WERI-Rb-1 (cell line): Measurements from ENCODE around the gene AHRR.

ENCODE experiments used
- DNase-seq: peaks from one replicate; pipeline ENCODE4 v3.0.0-alpha.2; 2020
- H3K27ac ChIP-seq: fragments of 250-450 bp; sonication (Bioruptor Pico); 2 replicates; pipeline ENCODE4 v1.5.1; 2020; ENCODE audit warnings: mild to moderate bottlenecking, moderate library complexity
- H3K27me3 ChIP-seq: fragments of 250-450 bp; sonication (Bioruptor Pico); 2 replicates; pipeline ENCODE4 v1.5.1; 2021; ENCODE audit warnings: mild to moderate bottlenecking, low read depth, moderate library complexity; ENCODE audit not compliant: insufficient read depth, severe bottlenecking
- H3K36me3 ChIP-seq: fragments of 250-450 bp; sonication (Bioruptor Pico); 2 replicates; pipeline ENCODE4 v1.5.1; 2020; ENCODE audit warnings: mild to moderate bottlenecking, moderate library complexity
- H3K4me3 ChIP-seq: 2 replicates; pipeline ENCODE4 v1.5.1; 2011; ENCODE audit warnings: low read depth, mild to moderate bottlenecking, control low read depth, low read length
- H3K9me3 ChIP-seq: fragments of 250-450 bp; sonication (Bioruptor Pico); 2 replicates; pipeline ENCODE4 v1.5.1; 2021; ENCODE audit warnings: mild to moderate bottlenecking, moderate library complexity; ENCODE audit not compliant: severe bottlenecking
- TF ChIP-seq, protein P1 (sequence below): IDR thresholded peaks from 2 replicates; pipeline ENCODE4 v1.5.1; 2011; ENCODE audit warnings: low read depth, mild to moderate bottlenecking, control low read depth, inconsistent platforms, low read length

The AHRR gene

DNA sequence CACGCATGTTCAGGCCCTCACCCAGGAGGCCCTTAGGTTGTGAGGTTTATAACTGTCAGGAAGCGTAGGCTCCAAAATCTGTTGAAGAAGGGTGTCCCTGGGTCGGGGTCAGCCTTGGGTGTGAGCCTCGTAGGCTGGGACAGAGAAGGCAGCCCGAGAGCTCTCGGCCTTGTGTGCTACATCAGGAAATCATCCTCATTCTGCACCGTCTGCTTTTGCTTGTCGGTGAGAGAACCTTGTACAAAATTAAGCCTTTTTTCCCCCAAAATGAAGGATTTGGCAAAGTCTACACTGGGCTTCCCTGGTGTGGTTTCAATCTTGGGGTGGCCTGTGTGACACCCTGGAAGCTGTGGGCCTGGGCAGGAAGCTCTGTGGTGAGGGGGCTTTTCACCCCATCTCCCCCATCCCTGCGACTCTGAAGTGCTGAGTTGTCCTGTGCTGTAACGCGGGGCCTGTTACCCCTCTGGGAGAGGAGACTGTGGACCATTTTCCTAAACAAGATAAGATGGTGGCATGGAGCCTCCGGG, 55.3 kb downstream of the AHRR start:
- Histone ChIP-seq H3K27ac (no peak overlapping the region), H3K9me3 (peaks cover 4% of the 10 kb centered on the region), H3K36me3 (no peaks in the 10 kb centered on the region), H3K4me3 (no peak overlapping the region), H3K27me3 (peaks cover 7% of the 10 kb centered on the region)
- TF ChIP-seq, protein P1, sequence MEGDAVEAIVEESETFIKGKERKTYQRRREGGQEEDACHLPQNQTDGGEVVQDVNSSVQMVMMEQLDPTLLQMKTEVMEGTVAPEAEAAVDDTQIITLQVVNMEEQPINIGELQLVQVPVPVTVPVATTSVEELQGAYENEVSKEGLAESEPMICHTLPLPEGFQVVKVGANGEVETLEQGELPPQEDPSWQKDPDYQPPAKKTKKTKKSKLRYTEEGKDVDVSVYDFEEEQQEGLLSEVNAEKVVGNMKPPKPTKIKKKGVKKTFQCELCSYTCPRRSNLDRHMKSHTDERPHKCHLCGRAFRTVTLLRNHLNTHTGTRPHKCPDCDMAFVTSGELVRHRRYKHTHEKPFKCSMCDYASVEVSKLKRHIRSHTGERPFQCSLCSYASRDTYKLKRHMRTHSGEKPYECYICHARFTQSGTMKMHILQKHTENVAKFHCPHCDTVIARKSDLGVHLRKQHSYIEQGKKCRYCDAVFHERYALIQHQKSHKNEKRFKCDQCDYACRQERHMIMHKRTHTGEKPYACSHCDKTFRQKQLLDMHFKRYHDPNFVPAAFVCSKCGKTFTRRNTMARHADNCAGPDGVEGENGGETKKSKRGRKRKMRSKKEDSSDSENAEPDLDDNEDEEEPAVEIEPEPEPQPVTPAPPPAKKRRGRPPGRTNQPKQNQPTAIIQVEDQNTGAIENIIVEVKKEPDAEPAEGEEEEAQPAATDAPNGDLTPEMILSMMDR = no peak
- no peak for DNase-seq

DNA sequence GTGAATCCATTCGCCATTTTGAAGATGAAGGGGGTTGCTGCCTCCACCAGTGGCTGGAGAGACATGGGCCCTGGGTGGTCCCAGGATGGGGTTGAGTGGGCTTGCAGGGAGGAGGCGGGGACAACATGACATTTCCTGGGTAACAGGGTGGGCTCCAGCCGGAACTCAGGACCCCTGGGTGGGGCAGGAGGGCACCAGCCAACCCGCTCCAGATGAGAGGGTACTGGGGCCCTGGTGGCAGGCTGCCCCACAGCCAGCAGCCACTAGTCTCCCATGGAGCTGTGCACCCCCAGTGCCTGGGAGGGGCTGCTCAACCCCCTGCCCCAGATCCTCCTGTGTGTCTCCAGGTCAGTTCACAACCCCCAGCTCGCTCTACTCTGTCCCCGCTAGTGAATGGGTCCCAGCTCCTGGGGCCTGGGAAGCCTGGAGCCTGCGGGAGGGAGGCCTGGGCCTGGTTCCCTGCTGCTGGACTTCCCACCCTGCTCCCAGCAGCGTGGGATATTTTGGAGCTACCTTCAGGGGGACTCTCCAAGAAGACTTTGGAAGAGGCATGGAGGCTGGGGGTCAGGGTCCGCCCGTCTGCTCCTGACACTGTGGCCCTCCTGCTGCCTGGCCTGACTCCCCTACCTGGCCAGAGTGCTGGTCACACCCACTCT, 55.9 kb downstream of the AHRR start:
- Histone ChIP-seq H3K9me3 (peaks cover 8% of the 10 kb centered on the region), H3K36me3 (no peaks in the 10 kb centered on the region), H3K27ac (no peak overlapping the region), H3K4me3 (no peak overlapping the region), H3K27me3 (peaks cover 7% of the 10 kb centered on the region)
- TF ChIP-seq, protein P1 = no peak
- no peak for DNase-seq

DNA sequence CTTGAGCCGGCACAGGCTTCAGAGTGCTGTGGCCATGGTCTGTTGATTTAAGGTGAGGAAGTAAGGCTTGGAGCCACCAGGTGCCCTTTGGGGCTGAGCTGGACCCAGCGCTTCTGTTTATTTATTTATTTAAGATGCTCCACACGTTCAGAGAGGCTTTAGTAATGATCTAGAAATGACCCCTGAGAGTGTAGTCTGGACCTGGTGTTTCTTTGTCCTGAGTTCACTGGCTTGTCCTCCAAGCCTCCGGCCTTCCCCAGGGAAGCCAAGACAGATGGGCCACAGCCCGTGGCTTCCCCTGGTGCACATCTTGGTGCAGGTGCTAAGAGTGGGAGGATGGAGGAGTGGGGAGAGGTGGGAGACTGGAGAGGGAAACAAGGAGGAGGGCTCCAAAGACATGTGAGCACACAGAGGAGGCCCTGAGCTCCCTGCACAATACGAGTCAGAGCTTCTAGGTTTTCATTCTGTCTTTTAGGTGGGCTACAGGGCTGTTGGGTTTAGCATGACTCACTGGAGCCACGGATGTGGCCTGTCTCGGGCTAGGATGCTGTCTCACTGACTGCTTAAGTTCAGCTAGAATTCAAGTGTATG, 56.9 kb downstream of the AHRR start:
- DNase-seq = no peak

DNA sequence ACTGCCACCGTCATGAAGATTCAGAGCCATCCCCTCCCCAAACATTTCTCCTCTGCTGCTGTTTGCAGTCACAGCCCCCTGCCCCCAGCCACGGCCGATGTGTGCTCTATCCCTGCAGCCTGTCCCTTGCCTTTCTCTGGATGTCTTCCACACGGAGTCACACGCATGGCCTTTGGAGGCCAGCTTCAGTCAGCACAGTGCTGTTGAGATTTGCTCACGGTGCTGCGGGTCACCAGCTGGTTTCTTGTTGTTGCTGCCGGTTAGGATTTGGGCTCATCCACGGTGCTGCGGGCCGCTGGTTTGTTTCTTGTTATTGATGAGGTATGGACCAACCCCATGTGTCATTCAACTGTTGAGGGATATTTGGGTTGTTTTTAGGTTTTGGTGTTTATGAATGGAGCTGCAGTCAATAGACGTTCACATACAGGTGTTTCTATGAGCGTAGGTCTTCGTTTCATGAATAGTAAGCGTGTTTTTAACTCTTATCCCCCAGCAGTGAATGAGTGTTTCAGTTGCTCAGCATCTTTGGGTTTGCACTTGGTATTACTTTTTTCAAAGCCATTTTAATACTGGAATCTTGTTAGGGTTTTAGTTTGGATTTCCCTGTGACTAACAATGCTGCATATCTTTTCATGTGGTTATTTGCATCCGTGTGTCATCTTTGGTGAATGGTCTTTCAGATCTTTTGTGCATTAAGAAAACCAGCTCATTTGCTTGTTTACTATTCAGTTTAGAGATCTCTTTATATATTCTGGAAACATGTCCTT, 57.6 kb downstream of the AHRR start:
- Histone ChIP-seq H3K9me3 (peaks cover 8% of the 10 kb centered on the region), H3K4me3 (no peak overlapping the region), H3K27ac (no peak overlapping the region), H3K36me3 (no peaks in the 10 kb centered on the region), H3K27me3 (peaks cover 3% of the 10 kb centered on the region)
- TF ChIP-seq, protein P1 = no peak
- DNase-seq = no peak

More for the DNA sequence above, 56.9 kb downstream of the AHRR start:
- Histone ChIP-seq H3K36me3 (no peaks in the 10 kb centered on the region), H3K27me3 (peaks cover 7% of the 10 kb centered on the region), H3K27ac (no peak overlapping the region), H3K9me3 (peaks cover 8% of the 10 kb centered on the region), H3K4me3 (no peak overlapping the region)
- TF ChIP-seq, protein P1 = no peak

DNA sequence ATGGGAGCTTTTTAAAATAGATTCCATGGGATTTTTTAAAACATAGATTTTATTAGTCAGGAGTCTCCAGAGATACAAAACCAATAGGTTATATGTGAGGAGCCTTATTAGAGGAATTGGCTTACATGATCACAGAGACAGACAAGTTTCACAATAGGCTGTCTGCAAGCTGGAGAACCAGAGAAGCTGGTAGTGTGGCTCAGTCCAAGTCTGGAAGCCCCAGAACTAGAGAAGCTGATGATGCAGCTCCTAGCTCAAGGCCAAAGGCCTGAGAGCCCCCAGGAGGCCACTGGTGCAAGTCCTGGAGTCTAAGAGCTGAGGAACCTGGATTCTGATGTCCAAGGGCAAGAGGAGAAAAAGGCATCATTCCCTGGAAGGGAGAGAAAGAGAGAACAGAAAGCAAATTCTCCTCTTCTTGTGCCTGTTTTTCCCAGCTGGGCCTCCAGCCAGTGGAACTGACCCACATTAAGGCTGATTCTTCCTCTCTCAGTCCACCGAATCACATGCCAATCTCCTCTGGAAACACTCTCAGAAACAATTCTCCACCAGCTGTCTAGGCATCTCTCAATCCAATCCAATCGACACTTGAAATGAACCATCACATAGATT, 59.3 kb downstream of the AHRR start:
- Histone ChIP-seq H3K9me3 (peaks cover 13% of the 10 kb centered on the region), H3K4me3 (no peak overlapping the region), H3K27ac (no peak overlapping the region), H3K27me3 (no peaks in the 10 kb centered on the region), H3K36me3 (no peaks in the 10 kb centered on the region)
- DNase-seq = no peak
- TF ChIP-seq, protein P1 = no peak
